Right atrium auricular region (tissue), 2 donors: ENCODE measurements around the gene TAOK1. TPM values are rescaled to one million over a fixed set of nuclear protein-coding genes. Genes with fewer than 3 reads are reported as not detected.

Experiments used
- DNase-seq: peaks from one replicate; pipeline ENCODE4 v3.0.0-alpha.2; 2019; ENCODE audit warnings: low spot score
- H3K27ac ChIP-seq, 2 donors: fragments of 200-600 bp; sonication (generic); 1 replicate in 1 of 2; 2 replicates in 1 of 2; pipeline ENCODE4 v1.5.1; 2016 to 2019
- H3K27me3 ChIP-seq, 2 donors: fragments of 200-600 bp; sonication (generic); one replicate each; pipeline versions ENCODE4 v1.5.1 to v1.6.0; 2017 to 2019
- H3K36me3 ChIP-seq: fragments of 200-600 bp; sonication (generic); one replicate; pipeline ENCODE4 v1.5.1; 2016
- H3K4me1 ChIP-seq, 2 donors: fragments of 200-600 bp; sonication (generic); one replicate each; pipeline versions ENCODE4 v1.5.1 to v1.6.0; 2017 to 2019
- H3K4me3 ChIP-seq, 2 donors: fragments of 200-600 bp; sonication (generic); 1 replicate in 1 of 2; 2 replicates in 1 of 2; pipeline ENCODE4 v1.5.1; 2017 to 2019; ENCODE audit warnings: mild to moderate bottlenecking in 1 of 2, moderate library complexity in 1 of 2
- H3K9me3 ChIP-seq, 2 donors: fragments of 200-600 bp; sonication (generic); one replicate each; pipeline ENCODE4 v1.5.1; 2019
- CTCF ChIP-seq, 2 donors: fragments of 200-600 bp; sonication (generic); IDR thresholded peaks; one replicate each; pipeline ENCODE4 v1.5.1; 2019; ENCODE audit warnings: antibody characterized with exemption in 2 of 2
- total RNA-seq, 2 donors: library from RNA; depleted of rRNA; stranded (reverse); fragments of >200 nt; gene quantifications; one replicate each; pipeline ENCODE4 v1.1.0, GENCODE V29; 2016

TAOK1 gene
- total RNA-seq, 2 donors from 2014 or later = 42.9 to 45.1 TPM

- no peak for TF ChIP-seq CTCF (IDR thresholded peaks at IDR 0.05)
- H3K27ac ChIP-seq = no peak overlapping the region
- H3K27me3 ChIP-seq = no peaks in the 10 kb centered on the region
- peaks cover 69% of the 10 kb centered on the region for H3K36me3 ChIP-seq
- H3K4me3 ChIP-seq = no peak overlapping the region
- DNase-seq = no peak
- H3K4me1 ChIP-seq = peaks cover 0 to 41% of the 10 kb centered on the region in 2 donors
- no peaks in the 10 kb centered on the region for H3K9me3 ChIP-seq
Measured at GRCh38 chr17:29575511-29576213, 185.5 kb downstream of the TAOK1 start.

- H3K9me3 ChIP-seq = no peaks in the 10 kb centered on the region
- peaks cover 0 to 39% of the 10 kb centered on the region in 2 donors for H3K4me1 ChIP-seq
- H3K27ac ChIP-seq = no peak overlapping the region
- no peak for TF ChIP-seq CTCF (IDR thresholded peaks at IDR 0.05)
- DNase-seq = no peak
- peaks cover 76% of the 10 kb centered on the region for H3K36me3 ChIP-seq
- no peak overlapping the region for H3K4me3 ChIP-seq
- no peaks in the 10 kb centered on the region for H3K27me3 ChIP-seq
Measured at GRCh38 chr17:29576214-29577000, 186.2 kb downstream of the TAOK1 start.

- Histone ChIP-seq H3K36me3 (peaks cover 82% of the 10 kb centered on the region), H3K4me1 (peaks cover 0 to 33% of the 10 kb centered on the region in 2 donors), H3K4me3 (no peak overlapping the region), H3K9me3 (no peaks in the 10 kb centered on the region), H3K27me3 (no peaks in the 10 kb centered on the region), H3K27ac (peak overlapping the region in 1 of 2 donors; percentile 16)
- TF ChIP-seq CTCF (IDR thresholded peaks at IDR 0.05) = no peak
- no peak for DNase-seq
Measured at GRCh38 chr17:29577001-29577370, 186.8 kb downstream of the TAOK1 start.

GRCh38 chr17:29577385-29578211 is 187.4 kb downstream of the TAOK1 start:
- H3K4me1 ChIP-seq = peaks cover 0 to 27% of the 10 kb centered on the region in 2 donors
- H3K4me3 ChIP-seq = no peak overlapping the region
- DNase-seq = no peak
- H3K36me3 ChIP-seq = peaks cover 88% of the 10 kb centered on the region
- H3K27me3 ChIP-seq = no peaks in the 10 kb centered on the region
- no peak for TF ChIP-seq CTCF (IDR thresholded peaks at IDR 0.05)
- no peaks in the 10 kb centered on the region for H3K9me3 ChIP-seq
- peak overlapping the region; percentile 16 to 29 for H3K27ac ChIP-seq

GRCh38 chr17:29578626-29579485 is 188.7 kb downstream of the TAOK1 start:
- Histone ChIP-seq H3K4me1 (peaks cover 0 to 29% of the 10 kb centered on the region in 2 donors), H3K36me3 (peaks cover 94% of the 10 kb centered on the region), H3K9me3 (no peaks in the 10 kb centered on the region), H3K27ac (no peak overlapping the region), H3K4me3 (no peak overlapping the region), H3K27me3 (no peaks in the 10 kb centered on the region)
- DNase-seq = no peak
- TF ChIP-seq CTCF (IDR thresholded peaks at IDR 0.05) = no peak
